H1 (cell line): Measurements from ENCODE around the gene OSCAR. TPM values are rescaled to one million over a fixed set of nuclear protein-coding genes. Genes with fewer than 3 reads are reported as not detected.

Experiments
- CTCF ChIA-PET: fragments of 300-600 bp; sonication (Branson Sonifier 250); formaldehyde crosslinking; loops from one replicate; lab custom pipeline; 2021; ENCODE audit not compliant: partially characterized antibody; lab: Charles Lee
- POLR2A ChIA-PET: fragments of 300-600 bp; sonication (Branson Sonifier 250); formaldehyde crosslinking; loops from one replicate; lab custom pipeline; 2021; ENCODE audit warnings: inconsistent platforms; ENCODE audit not compliant: partially characterized antibody; lab: Charles Lee
- DNase-seq, 2 experiments: peaks; one replicate each; pipeline versions ENCODE4 v3.0.0 to v3.0.0-alpha.2; 2010 to 2022; ENCODE audit warnings: low spot score in 2 of 2, low read depth in 1 of 2, mixed read lengths in 1 of 2
- FAIRE-seq: peaks from 2 replicates; lab custom pipeline; 2011; peaks lifted over from hg19 to GRCh38; lab: Jason Lieb, UNC
- H2AFZ ChIP-seq: 2 replicates; pipeline ENCODE4 v1.8.1; 2012; ENCODE audit warnings: low read length, inconsistent platforms
- H2AK5ac ChIP-seq: 2 replicates; pipeline ENCODE4 v1.6.1; 2013; ENCODE audit warnings: low read depth, low read length
- H2BK120ac ChIP-seq: replicated peaks from 2 replicates; pipeline ENCODE3; 2013; ENCODE audit warnings: low read depth, low read length, inconsistent platforms
- H2BK12ac ChIP-seq: 2 replicates; pipeline ENCODE4 v1.6.1; 2013; ENCODE audit warnings: low read depth, low read length
- H2BK15ac ChIP-seq: 2 replicates; pipeline ENCODE4 v1.6.1; 2013; ENCODE audit warnings: low read length
- H2BK20ac ChIP-seq: 2 replicates; pipeline ENCODE4 v1.6.1; 2013; ENCODE audit warnings: low read length
- H2BK5ac ChIP-seq: 2 replicates; pipeline ENCODE4 v1.6.1; 2013; ENCODE audit warnings: low read depth, low read length
- H3K14ac ChIP-seq: 2 replicates; pipeline ENCODE4 v1.6.1; 2013; ENCODE audit warnings: inconsistent platforms; ENCODE audit not compliant: insufficient read length
- H3K18ac ChIP-seq: 2 replicates; pipeline ENCODE4 v1.6.1; 2013; ENCODE audit warnings: low read length; ENCODE audit errors: extremely low read depth
- H3K23ac ChIP-seq: 2 replicates; pipeline ENCODE4 v1.6.1; 2013; ENCODE audit warnings: inconsistent platforms; ENCODE audit not compliant: insufficient read length
- H3K23me2 ChIP-seq: 2 replicates; pipeline ENCODE4 v1.6.1; 2013; ENCODE audit warnings: low read depth, low read length
- H3K27ac ChIP-seq: 2 replicates; pipeline ENCODE4 v1.6.1; 2011; ENCODE audit warnings: low read depth, low read length, inconsistent platforms
- H3K27me3 ChIP-seq, 4 experiments: replicated peaks in 1 of 4; 1 replicate in 1 of 4; 2 replicates in 3 of 4; pipeline versions ENCODE4 v1.6.1 to v1.8.1; 2011 to 2013; ENCODE audit warnings: low read length in 3 of 4, mild to moderate bottlenecking in 3 of 4, inconsistent platforms in 2 of 4, mixed read lengths in 2 of 4, moderate library complexity in 1 of 4; ENCODE audit not compliant: control insufficient read depth in 3 of 4, insufficient read depth in 3 of 4; ENCODE audit errors: extremely low read depth in 1 of 4
- H3K36me3 ChIP-seq, 4 experiments: 2 replicates each; pipeline versions ENCODE4 v1.6.1 to v1.8.1; 2011 to 2013; ENCODE audit warnings: mild to moderate bottlenecking in 4 of 4, low read length in 3 of 4, moderate library complexity in 2 of 4, control low read depth in 1 of 4, inconsistent platforms in 1 of 4; ENCODE audit not compliant: insufficient read depth in 4 of 4, control insufficient read depth in 2 of 4
- H3K4ac ChIP-seq: replicated peaks from 2 replicates; pipeline ENCODE3; 2013; ENCODE audit warnings: low read length, low read depth, mixed read lengths, inconsistent platforms; ENCODE audit not compliant: insufficient read length
- H3K4me1 ChIP-seq, 4 experiments: replicated peaks in 1 of 4; 1 replicate in 1 of 4; 2 replicates in 3 of 4; pipeline versions ENCODE4 v1.6.1 to v1.8.1; 2011 to 2013; ENCODE audit warnings: low read length in 3 of 4, inconsistent platforms in 2 of 4, mixed read lengths in 1 of 4; ENCODE audit not compliant: insufficient read depth in 4 of 4, control insufficient read depth in 3 of 4
- H3K4me2 ChIP-seq, 2 experiments: 2 replicates each; pipeline versions ENCODE4 v1.6.1 to v1.8.1; 2011 to 2013; ENCODE audit warnings: low read depth in 2 of 2, low read length in 2 of 2, control low read depth in 1 of 2, inconsistent platforms in 1 of 2, mild to moderate bottlenecking in 1 of 2; ENCODE audit not compliant: insufficient read depth in 1 of 2
- H3K4me3 ChIP-seq, 4 experiments: fragments of 200-600, 300-600 bp in 1 of 4; sonication (generic), shearing (Covaris generic), sonication (Bioruptor Twin) in 1 of 4; 2 replicates each; pipeline versions ENCODE4 v1.5.1 to v1.8.1; 2011 to 2016; ENCODE audit warnings: low read length in 4 of 4, low read depth in 3 of 4, control low read depth in 2 of 4, inconsistent platforms in 2 of 4, mild to moderate bottlenecking in 2 of 4, mixed read lengths in 1 of 4, moderate library complexity in 1 of 4; ENCODE audit not compliant: insufficient read depth in 2 of 4; ENCODE audit errors: extremely low read depth in 1 of 4
- H3K56ac ChIP-seq: replicated peaks from 2 replicates; pipeline ENCODE3; 2013; ENCODE audit warnings: low read depth, mild to moderate bottlenecking, mixed read lengths, low read length, inconsistent platforms; ENCODE audit not compliant: insufficient read length
- H3K79me1 ChIP-seq: 2 replicates; pipeline ENCODE4 v1.6.1; 2013; ENCODE audit warnings: low read depth, low read length, control low read depth
- H3K79me2 ChIP-seq, 2 experiments: 2 replicates each; pipeline versions ENCODE4 v1.6.1 to v1.8.1; 2012 to 2013; ENCODE audit warnings: low read length in 2 of 2, mild to moderate bottlenecking in 2 of 2, inconsistent platforms in 1 of 2; ENCODE audit not compliant: insufficient read depth in 2 of 2, control insufficient read depth in 1 of 2
- H3K9ac ChIP-seq, 4 experiments: replicated peaks in 1 of 4; 1 replicate in 1 of 4; 2 replicates in 3 of 4; pipeline versions ENCODE4 v1.6.1 to v1.8.1; 2011 to 2013; ENCODE audit warnings: low read depth in 3 of 4, low read length in 3 of 4, control low read depth in 2 of 4, mild to moderate bottlenecking in 2 of 4, moderate library complexity in 2 of 4, inconsistent platforms in 1 of 4; ENCODE audit errors: extremely low read depth in 1 of 4
- H3K9me3 ChIP-seq, 2 experiments: 2 replicates each; pipeline versions ENCODE4 v1.6.1 to v1.8.1; 2012 to 2013; ENCODE audit warnings: mild to moderate bottlenecking in 2 of 2, moderate library complexity in 2 of 2, control low read depth in 1 of 2, inconsistent platforms in 1 of 2, low read depth in 1 of 2, low read length in 1 of 2, mixed read lengths in 1 of 2; ENCODE audit not compliant: insufficient read depth in 2 of 2
- H4K20me1 ChIP-seq, 2 experiments: replicated peaks in 1 of 2; 2 replicates each; pipeline versions ENCODE3 to v1.8.1; 2011 to 2013; ENCODE audit warnings: inconsistent platforms in 2 of 2, low read length in 2 of 2, mild to moderate bottlenecking in 1 of 2; ENCODE audit not compliant: insufficient read depth in 2 of 2, control insufficient read depth in 1 of 2
- H4K5ac ChIP-seq: 2 replicates; pipeline ENCODE4 v1.6.1; 2013; ENCODE audit warnings: low read length, low read depth, mixed read lengths, inconsistent platforms; ENCODE audit not compliant: insufficient read length
- H4K8ac ChIP-seq: 2 replicates; pipeline ENCODE4 v1.8.0; 2013; ENCODE audit warnings: mild to moderate bottlenecking, moderate library complexity, low read length, inconsistent platforms; ENCODE audit not compliant: insufficient read depth; ENCODE audit errors: extremely low read depth
- H4K91ac ChIP-seq: replicated peaks from 2 replicates; pipeline ENCODE3; 2013; ENCODE audit warnings: low read length, mixed read lengths, inconsistent platforms; ENCODE audit not compliant: insufficient read length
- MAFK ChIP-seq: IDR thresholded peaks from 2 replicates; pipeline ENCODE4 v1.6.1; 2012; ENCODE audit warnings: low read depth, mild to moderate bottlenecking, improper control_type of control experiment, low read length
- RNF2 ChIP-seq: fragments of 200-900, 300-1000 bp; sonication (generic); IDR thresholded peaks from 2 replicates; pipeline ENCODE4 v1.7.1; 2016; ENCODE audit warnings: borderline replicate concordance, low read depth, mild to moderate bottlenecking, antibody characterized with exemption, low read length; ENCODE audit not compliant: poor library complexity, severe bottlenecking; ENCODE audit errors: missing control alignments
- TAF1 ChIP-seq: IDR thresholded peaks from 2 replicates; pipeline ENCODE4 v1.6.1; 2011; ENCODE audit warnings: mild to moderate bottlenecking, low read depth, low read length
- TAF7 ChIP-seq: optimal IDR thresholded peaks from 2 replicates; pipeline ENCODE3; 2011; ENCODE audit warnings: low read depth, mild to moderate bottlenecking, inconsistent platforms, low read length, moderate library complexity, borderline replicate concordance
- TBP ChIP-seq: IDR thresholded peaks from 2 replicates; pipeline ENCODE4 v1.6.1; 2011; ENCODE audit warnings: low read depth, low read length, improper control_type of control experiment
- ZNF274 ChIP-seq: IDR thresholded peaks from 2 replicates; pipeline ENCODE4 v1.7.0; 2012; ENCODE audit warnings: low read length, borderline replicate concordance; ENCODE audit errors: extremely low read depth
- WGBS, 2 experiments: shearing (Covaris generic) in 1 of 2; methylation state at CpG; one replicate each; pipeline versions ENCODE4 v1.1.6 to v1.1.7; 2013 to 2015; ENCODE audit warnings: low lambda C conversion rate in 2 of 2, mixed read lengths in 2 of 2, inconsistent platforms in 1 of 2, low coverage in 1 of 2, missing lambda C conversion rate in 1 of 2; ENCODE audit not compliant: insufficient replicate concordance in 2 of 2, insufficient coverage in 1 of 2, insufficient read length in 1 of 2; ENCODE audit errors: extremely low coverage in 1 of 2, missing lambda C conversion rate in 1 of 2; 5-methylcytosine and 5-hydroxymethylcytosine counted together
- polyA plus RNA-seq, 7 experiments: library from polyadenylated mRNA; depleted of rRNA in 3 of 7; stranded (reverse) in 5 of 7; unstranded in 2 of 7; fragments of >200 nt in 5 of 7; fragments of 200-250 nt in 2 of 7; gene quantifications; 1 replicate in 5 of 7; 2 replicates in 1 of 7; 4 replicates in 1 of 7; pipeline versions ENCODE4 v1.2.1 to v1.2.3, GENCODE V29; 2011 to 2013; ENCODE audit warnings: missing spikeins in 2 of 7, mixed read lengths in 2 of 7
- total RNA-seq: library from RNA; stranded (reverse); fragmentation: NEBNext Ultra II Directional; extraction: Animal tissue kit (Norgen Biotek cat#: 25700); gene quantifications from 2 replicates; pipeline ENCODE4 v1.2.1, GENCODE V29; 2021

The OSCAR gene
- total and polyA plus RNA-seq, 2 of the 8 experiments (the other 6 are each of a cell fraction or from before 2014, with no cell fraction given): 1.1 TPM

DNA sequence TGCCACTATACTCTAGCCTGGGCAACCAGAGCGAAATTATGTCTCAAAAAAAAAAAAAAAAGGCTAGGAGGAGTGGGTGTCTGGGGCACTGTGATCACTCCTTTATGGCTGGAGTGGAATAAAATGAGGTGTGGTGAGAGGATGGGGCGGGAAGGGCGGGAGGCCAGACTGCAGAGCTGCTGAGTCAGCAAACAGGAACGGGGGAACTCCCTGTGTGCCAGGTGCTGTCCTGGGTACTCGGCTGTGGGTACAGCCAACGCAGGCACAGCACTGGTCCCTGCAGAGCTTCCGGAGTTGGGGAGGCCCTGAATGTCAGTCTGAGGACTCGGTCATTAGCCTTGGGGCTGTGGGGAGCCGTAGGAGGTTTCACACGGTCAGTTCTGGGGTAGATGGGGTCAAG, 20.7 kb upstream of the OSCAR start:
- Histone ChIP-seq H3K23me2 (no peaks in the 10 kb centered on the region), H2BK20ac (no peak overlapping the region), H3K4ac (no peak overlapping the region), H3K79me1 (peaks cover 12% of the 10 kb centered on the region), H2AFZ (no peak overlapping the region), H3K4me3 (no peak overlapping the region), H3K27me3 (no peaks in the 10 kb centered on the region), H3K18ac (no peak overlapping the region), H3K9me3 (no peaks in the 10 kb centered on the region), H4K20me1 (peaks cover 0 to 7% of the 10 kb centered on the region in 2 experiments), H3K56ac (no peak overlapping the region), H4K8ac (no peak overlapping the region), H2AK5ac (no peak overlapping the region), H3K14ac (no peak overlapping the region), H3K23ac (no peak overlapping the region), H4K91ac (no peak overlapping the region), H2BK12ac (no peak overlapping the region), H2BK120ac (no peak overlapping the region), H4K5ac (no peak overlapping the region), H3K36me3 (peaks cover 19 to 55% (median 48%) of the 10 kb centered on the region in 4 experiments), H2BK5ac (no peak overlapping the region), H3K4me1 (peaks cover 0 to 7% (median 2%) of the 10 kb centered on the region in 4 experiments; a peak in 3 of 7 replicates), H3K27ac (no peak overlapping the region), H2BK15ac (no peak overlapping the region), H3K79me2 (peaks cover 0 to 9% of the 10 kb centered on the region in 2 experiments; a peak in 2 of 4 replicates), H3K9ac (no peak overlapping the region), H3K4me2 (no peak overlapping the region)
- no peak for DNase-seq
- ChIA-PET POLR2A (interaction anchor here (1.3 to 2.1 kb wide), 5 partner anchors 8 to 14 kb away, joined by 4 to 8 read pairs (median 8); no protein-coding TSS in a partner anchor), CTCF (no interaction called here)
- WGBS, 2 experiments: 78% methylated on average over 6 of the region's 10 CpGs; no CpG with 5 or more reads in 1 of the 2 experiments
- FAIRE-seq: no peak
- TF ChIP-seq TAF7: no peak
- TF ChIP-seq MAFK: peak; percentile 78
- TF ChIP-seq TBP: no peak
- TF ChIP-seq TAF1: no peak
- TF ChIP-seq RNF2: no peak
- no peak for TF ChIP-seq ZNF274
